Measurements from ENCODE around the gene PROS1.
"Not testable (repeated sequence)": the region's sequence is repeated elsewhere in the genome, so short reads cannot be mapped to it uniquely, and the experiment has no call there.

DNA sequence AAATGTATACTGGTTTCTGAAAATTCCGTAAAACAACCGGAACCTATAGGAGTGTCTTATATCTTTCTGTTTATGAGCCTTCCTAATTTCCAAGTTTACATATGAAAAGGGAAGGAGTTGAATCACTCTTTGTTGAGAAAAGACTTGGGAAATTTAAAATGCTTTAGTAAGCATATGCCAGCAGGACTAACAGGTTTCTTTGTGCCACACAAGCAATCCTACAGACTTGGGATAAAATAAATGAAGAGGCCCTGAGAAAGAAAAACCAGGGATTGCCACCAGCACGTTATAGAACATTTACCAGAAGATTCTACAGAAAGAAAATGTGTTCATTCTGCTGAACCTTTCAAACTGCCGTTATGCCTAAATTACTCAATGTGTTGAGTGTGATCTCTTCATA lies 96.3 kb downstream of the PROS1 start:
- TF ChIP-seq, protein P1, sequence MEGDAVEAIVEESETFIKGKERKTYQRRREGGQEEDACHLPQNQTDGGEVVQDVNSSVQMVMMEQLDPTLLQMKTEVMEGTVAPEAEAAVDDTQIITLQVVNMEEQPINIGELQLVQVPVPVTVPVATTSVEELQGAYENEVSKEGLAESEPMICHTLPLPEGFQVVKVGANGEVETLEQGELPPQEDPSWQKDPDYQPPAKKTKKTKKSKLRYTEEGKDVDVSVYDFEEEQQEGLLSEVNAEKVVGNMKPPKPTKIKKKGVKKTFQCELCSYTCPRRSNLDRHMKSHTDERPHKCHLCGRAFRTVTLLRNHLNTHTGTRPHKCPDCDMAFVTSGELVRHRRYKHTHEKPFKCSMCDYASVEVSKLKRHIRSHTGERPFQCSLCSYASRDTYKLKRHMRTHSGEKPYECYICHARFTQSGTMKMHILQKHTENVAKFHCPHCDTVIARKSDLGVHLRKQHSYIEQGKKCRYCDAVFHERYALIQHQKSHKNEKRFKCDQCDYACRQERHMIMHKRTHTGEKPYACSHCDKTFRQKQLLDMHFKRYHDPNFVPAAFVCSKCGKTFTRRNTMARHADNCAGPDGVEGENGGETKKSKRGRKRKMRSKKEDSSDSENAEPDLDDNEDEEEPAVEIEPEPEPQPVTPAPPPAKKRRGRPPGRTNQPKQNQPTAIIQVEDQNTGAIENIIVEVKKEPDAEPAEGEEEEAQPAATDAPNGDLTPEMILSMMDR (conservative IDR thresholded peaks at IDR 0.05; ENCODE audit: low read depth, low read length): not testable (repeated sequence)
- TF ChIP-seq EZH2 (IDR thresholded peaks at IDR 0.05; ENCODE audit: low read length, unreplicated experiment): not testable (repeated sequence)
